T1000 (cell line): Measurements from ENCODE around the gene PHACTR1.
A peak's percentile ranks its signal among the peaks of the same experiment; 100 is the strongest.
"Not testable (repeated sequence)": the region's sequence is repeated elsewhere in the genome, so short reads cannot be mapped to it uniquely, and the experiment has no call there.

Source experiments
- DNase-seq: peaks from one replicate; lab custom pipeline; 2025; ENCODE audit warnings: mixed read lengths; lab: John Stamatoyannopoulos, UW

PHACTR1 gene

DNA sequence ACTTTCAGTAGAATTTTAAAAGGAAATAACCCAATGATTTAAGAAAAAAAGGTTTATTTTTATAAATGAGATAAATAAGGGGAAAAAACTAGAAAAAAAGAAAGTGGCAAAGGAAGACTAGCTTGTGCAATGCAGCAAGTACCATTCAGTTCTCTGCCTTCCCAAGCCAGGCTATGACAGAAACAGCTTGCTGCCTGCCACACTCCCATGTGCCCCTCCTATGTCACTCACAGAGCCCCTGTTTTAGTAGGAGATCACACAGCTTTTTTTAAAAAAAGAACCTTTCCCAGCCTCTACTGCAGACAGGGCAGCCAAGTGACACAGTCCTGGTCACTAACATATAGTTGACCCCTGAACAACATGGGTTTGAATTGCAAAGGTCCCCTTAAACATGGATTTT, 598.2 kb downstream of the PHACTR1 start:
- no peak for DNase-seq

DNA sequence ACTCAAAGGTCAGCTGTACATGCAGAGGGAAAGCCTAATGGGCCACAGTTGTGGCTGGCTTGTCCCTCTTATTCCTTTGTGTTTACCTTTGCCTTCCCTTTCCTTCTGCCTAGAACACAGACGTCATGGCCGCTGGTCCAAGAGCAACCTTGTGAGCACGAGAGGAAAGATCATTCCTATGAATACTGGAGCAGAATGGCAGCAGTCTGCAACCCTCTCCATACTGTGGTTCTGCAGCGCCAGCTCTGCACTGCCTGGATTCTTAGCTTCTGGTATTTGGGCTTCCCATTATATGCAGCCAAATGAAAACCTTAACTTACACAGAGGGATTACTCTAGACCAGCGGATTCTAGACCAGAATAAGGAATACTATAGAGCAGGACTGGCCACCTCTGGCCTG, 599.3 kb downstream of the PHACTR1 start:
- no peak for DNase-seq

- DNase-seq: no peak
Observed at GRCh38 chr6:13318821-13319220, 602.3 kb downstream of the PHACTR1 start.

DNA sequence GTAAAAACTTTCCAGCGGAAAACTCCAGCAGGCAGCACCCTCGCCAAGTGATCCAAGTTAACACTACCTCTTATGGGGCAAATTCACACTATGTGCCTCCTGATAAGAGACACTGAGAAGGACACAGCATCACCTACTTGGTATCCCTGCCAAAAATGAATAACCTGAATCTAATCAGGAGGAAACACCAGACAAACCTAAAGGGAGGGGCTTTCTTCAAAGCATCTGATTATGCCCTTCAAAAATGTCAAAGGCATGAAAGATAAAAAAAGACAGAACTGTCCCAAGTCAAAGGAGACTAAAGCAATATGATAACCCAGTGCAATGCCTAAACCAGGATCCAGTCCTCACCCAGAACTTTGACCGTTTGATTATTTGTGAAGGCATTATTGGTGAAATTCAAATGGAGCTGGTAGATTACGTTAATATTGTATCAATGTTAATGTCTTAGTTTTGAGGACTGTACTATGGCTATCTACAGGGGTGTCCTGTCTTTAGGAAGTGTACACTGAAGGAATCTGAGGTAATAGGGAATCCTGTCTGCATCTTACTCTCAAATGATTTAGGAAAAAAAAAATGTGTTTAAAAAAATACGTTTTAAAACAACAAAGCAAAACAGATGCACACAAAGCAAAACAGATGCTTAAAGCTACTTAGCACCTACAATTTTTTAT, 603.5 kb downstream of the PHACTR1 start:
- no peak for DNase-seq

DNA sequence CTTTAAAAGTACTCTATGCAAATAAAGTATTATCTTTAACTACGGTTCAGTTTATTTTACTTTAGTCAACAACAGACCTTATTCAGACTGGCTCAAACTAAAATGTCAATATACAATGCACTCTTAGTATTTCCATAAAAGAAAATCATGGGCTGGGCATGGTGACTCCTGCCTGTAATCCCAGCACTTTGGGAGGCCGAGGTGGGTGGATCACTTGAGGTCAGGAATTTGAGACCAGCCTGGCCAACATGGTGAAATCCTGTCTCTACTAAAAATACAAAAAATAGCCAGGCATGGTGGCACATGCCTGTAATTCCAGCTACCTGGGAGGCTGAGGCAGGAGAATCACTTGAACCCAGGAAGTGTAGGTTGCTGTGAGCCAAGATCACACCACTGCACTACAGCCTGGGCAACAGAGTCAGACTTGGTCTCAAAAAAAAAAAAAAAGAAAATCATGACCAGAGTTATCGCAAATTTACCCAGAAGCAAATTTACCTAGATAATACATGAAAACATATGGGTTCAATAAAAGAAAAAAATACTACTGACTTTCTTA, 609.5 kb downstream of the PHACTR1 start:
- not testable (repeated sequence) for DNase-seq

GRCh38 chr6:13327691-13328075, 611.1 kb downstream of the PHACTR1 start:
- DNase-seq: no peak

DNA sequence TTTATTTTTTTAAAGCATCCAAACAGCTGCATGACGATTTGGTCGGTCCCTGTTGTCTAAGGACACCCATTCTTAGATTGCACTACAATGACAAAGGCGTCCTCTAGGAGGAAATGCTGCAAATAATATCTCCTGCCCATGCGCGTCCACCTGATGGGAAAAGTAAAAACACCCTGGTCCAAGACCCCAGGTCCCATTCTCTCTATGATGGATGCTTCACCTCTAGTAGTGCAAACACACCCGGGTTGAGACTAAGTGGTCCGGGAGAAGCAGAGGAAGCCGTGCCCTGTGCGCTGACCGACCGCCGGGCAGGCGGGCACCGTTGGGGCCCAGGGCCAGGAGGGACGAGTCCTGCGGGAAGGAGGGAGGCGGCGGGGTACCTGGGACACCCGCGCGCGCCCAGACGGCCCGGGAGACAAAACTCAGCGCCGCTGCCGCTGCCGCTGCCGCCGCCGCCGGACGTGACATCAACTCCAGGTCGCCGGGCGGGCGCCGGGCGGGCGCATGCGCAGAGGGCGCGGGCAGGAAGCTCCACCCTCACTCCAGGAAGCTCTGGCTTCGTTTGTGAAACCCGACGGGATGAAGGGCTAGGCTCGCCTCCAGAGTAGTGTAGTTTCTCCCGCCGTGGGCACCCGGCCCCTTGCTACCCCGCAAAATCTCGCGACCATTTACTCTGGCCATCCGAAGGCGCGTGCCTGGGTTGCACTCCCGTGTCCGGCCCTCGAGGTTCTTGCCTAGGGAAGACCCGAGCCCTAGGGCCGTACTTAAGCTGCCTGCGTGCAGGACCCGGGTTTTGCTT, 611.7 kb downstream of the PHACTR1 start, which contains the start of gene TBC1D7:
TBC1D7 (minus strand) TSS at position 462 of the 799 bp plus-strand sequence. CDS start 1,639 bp downstream, outside the sequence.
- DNase-seq: peak; percentile 92

DNA sequence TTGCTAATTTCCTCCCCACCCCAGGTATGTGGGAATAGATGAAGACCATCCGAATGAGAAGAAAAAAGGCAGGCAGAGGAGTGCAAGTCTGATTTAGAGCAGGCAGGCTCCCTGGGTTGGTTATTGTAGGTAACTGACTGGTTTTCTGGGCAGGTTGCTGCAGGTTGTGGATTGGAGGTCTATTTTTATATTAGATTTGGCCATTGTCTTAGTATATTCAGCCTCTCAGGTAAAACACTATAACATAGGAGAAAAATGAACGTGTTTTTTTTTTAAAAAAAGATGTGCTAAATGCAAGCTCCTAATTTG, 612.3 kb downstream of the PHACTR1 start:
- DNase-seq: no peak

- DNase-seq: no peak
Observed at GRCh38 chr6:13331516-13332348, 615.2 kb downstream of the PHACTR1 start.

- DNase-seq: no peak
Observed at GRCh38 chr6:13332349-13332706, 615.8 kb downstream of the PHACTR1 start.

DNA sequence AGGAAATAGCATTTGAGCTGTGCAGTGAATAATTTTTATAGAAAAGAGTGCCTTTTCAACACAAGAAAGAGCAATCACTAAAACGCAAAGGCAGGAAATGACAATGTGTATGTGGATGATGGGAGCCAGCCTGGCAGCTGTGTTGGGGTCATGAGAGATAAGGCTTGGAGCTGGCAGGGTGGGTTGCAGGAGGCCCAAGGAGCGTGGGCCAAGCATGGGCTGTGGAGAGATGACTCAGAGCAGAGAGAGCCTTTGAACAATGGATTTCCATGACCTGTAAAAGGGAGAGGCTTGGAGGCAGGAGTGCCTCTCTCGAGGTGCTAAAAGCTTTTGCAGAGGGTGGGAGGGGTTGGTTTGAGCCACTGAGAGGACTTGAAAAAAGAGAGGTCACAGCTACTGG, 618.4 kb downstream of the PHACTR1 start:
- no peak for DNase-seq

DNA sequence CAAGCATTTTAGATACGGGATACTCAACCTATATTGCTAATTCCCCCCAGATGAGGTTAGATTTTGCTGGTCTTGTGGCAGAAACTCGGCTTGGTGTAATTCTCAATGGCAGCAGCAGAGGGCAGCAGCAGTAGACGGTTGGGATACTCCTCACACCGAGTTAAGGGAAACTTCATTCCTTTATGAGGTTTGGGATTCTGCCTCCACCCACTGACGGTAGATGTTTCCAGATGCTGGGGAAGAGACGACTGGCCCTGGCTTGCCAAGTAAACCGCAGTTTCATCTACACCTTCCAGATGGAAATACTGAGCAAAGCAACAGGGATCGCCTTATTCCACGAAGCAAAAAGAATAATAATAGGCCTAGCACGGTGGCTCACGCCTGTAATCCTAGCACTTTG, 620.0 kb downstream of the PHACTR1 start:
- peak; percentile 59 for DNase-seq

DNA sequence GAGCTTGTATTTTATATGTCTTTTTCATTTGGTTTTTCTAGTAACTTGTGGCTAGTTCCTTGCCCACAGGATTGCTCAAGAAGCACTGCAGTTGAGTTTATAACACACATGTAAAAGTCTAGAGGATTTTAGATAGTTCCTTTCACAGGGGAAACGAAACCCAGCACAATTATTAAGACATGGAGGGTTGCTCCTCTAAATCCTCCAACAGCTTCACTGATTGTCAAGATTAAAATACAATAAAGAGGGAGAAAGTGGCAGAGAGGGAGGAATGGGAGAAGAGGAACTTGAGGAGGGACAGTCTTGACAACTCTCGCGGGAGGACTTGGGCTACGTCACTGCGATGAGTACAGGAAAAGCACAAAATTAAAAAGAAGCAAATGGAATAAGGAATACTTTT, 621.5 kb downstream of the PHACTR1 start:
- DNase-seq: no peak
